PFSK-1 (cell line): ENCODE data around the gene ADCY7. TPM values are rescaled to one million over a fixed set of nuclear protein-coding genes. Genes with fewer than 3 reads are reported as not detected.

ENCODE experiments used
- FOXP2 ChIP-seq: optimal IDR thresholded peaks from 2 replicates; pipeline ENCODE3; 2011; ENCODE audit warnings: borderline replicate concordance, control low read depth, inconsistent platforms; ENCODE audit not compliant: insufficient read depth; ENCODE audit errors: extremely low read length, extremely low read depth
- POLR2AphosphoS5 ChIP-seq: IDR thresholded peaks from 2 replicates; pipeline ENCODE4 v1.6.1; 2012; ENCODE audit warnings: low read depth, mild to moderate bottlenecking, control low read depth, low read length, moderate library complexity
- REST ChIP-seq, 2 experiments: IDR thresholded peaks; 2 replicates each; pipeline versions ENCODE4 v1.6.1 to v1.8.0; 2011 to 2012; ENCODE audit warnings: low read depth in 2 of 2, low read length in 2 of 2, control low read depth in 1 of 2, inconsistent platforms in 1 of 2, mild to moderate bottlenecking in 1 of 2, moderate library complexity in 1 of 2; ENCODE audit not compliant: insufficient read depth in 1 of 2
- SIN3A ChIP-seq: IDR thresholded peaks from 2 replicates; pipeline ENCODE4 v1.6.1; 2012; ENCODE audit warnings: mild to moderate bottlenecking, low read length, moderate library complexity, borderline replicate concordance; ENCODE audit not compliant: insufficient read depth
- TAF1 ChIP-seq: IDR thresholded peaks from 2 replicates; pipeline ENCODE4 v1.6.1; 2012; ENCODE audit warnings: low read length, control low read depth, borderline replicate concordance; ENCODE audit not compliant: insufficient read depth
- polyA plus RNA-seq: library from polyadenylated mRNA; unstranded; fragments of >200 nt; gene quantifications from one replicate; pipeline ENCODE4 v1.2.1, GENCODE V29; 2012; ENCODE audit warnings: low read depth, missing spikeins; ENCODE audit not compliant: insufficient read length

ADCY7 gene
- polyA plus RNA-seq, result 28.8 TPM

- TF ChIP-seq REST (IDR thresholded peaks at IDR 0.05; ENCODE audit: insufficient read depth in 1 of 2, low read depth in 2 of 2, low read length in 2 of 2), result no peak
- TF ChIP-seq POLR2AphosphoS5, result peak; percentile 31; the same call in 1 of the 2 replicates
Measured at GRCh38 chr16:50266337-50267091, at the start of gene ADCY7. Gene ADCY7 (plus strand): TSS chr16:50266551. CDS start chr16:50288180, 21,629 bp downstream.

- TF ChIP-seq FOXP2 (no peak), POLR2AphosphoS5 (no peak), SIN3A (no peak), TAF1 (no peak), REST (IDR thresholded peaks at IDR 0.05; ENCODE audit: insufficient read depth in 1 of 2, low read depth in 2 of 2, low read length in 2 of 2) (no peak)
Measured at GRCh38 chr16:50219402-50219975, 46.9 kb upstream of the ADCY7 start.

GRCh38 chr16:50224286-50224685 is 42.1 kb upstream of the ADCY7 start:
- TF ChIP-seq POLR2AphosphoS5 (no peak), SIN3A (no peak), FOXP2 (no peak), REST (IDR thresholded peaks at IDR 0.05; ENCODE audit: insufficient read depth in 1 of 2, low read depth in 2 of 2, low read length in 2 of 2) (no peak)

- TF ChIP-seq REST (IDR thresholded peaks at IDR 0.05; ENCODE audit: insufficient read depth in 1 of 2, low read depth in 2 of 2, low read length in 2 of 2) (no peak), FOXP2 (no peak), TAF1 (no peak), SIN3A (no peak), POLR2AphosphoS5 (no peak)
Measured at GRCh38 chr16:50227120-50227519, 39.2 kb upstream of the ADCY7 start.

GRCh38 chr16:50227665-50228064 is 38.7 kb upstream of the ADCY7 start:
- TF ChIP-seq REST (IDR thresholded peaks at IDR 0.05; ENCODE audit: insufficient read depth in 1 of 2, low read depth in 2 of 2, low read length in 2 of 2), result no peak
- no peak for TF ChIP-seq SIN3A
- no peak for TF ChIP-seq TAF1
- no peak for TF ChIP-seq POLR2AphosphoS5
- no peak for TF ChIP-seq FOXP2
